Measurements from ENCODE around the gene ZNF652. TPM values are rescaled to one million over a fixed set of nuclear protein-coding genes. Genes with fewer than 3 reads are reported as not detected.

The ZNF652 gene
- polyA plus RNA-seq, 1 donor from 2014 or later: 26.7 TPM

DNA sequence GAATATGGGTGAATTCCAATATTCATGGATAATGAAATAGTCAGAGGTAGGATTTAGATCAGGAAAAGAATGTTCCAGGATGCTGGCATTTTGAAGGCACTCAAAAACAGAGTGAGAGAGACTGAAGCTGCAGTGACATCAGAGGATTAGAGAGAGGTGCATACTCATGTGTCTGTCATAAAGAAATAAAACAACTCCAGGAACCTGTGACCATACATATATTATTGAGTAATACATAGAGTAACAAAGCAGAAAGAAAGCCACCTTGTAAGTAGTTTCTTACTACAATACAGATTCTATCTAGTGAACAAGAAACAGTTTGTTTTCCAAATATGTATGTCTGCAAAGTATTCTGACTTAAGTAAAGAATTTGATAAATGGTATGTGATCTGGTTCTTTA, 69.1 kb downstream of the ZNF652 start:
- no peak overlapping the region for H3K4me3 ChIP-seq (ENCODE audit: low read length)

GRCh38 chr17:49291929-49292328, 70.1 kb downstream of the ZNF652 start:
- no peak overlapping the region for H3K4me3 ChIP-seq (ENCODE audit: low read length)
- H3K9ac ChIP-seq (ENCODE audit: low read length): no peak overlapping the region
- H3K27me3 ChIP-seq (ENCODE audit: insufficient read depth, low read depth, low read length): no peaks in the 10 kb centered on the region
- H3K36me3 ChIP-seq (ENCODE audit: insufficient read depth, low read length): no peaks in the 10 kb centered on the region
- no peaks in the 10 kb centered on the region for H4K20me1 ChIP-seq (ENCODE audit: insufficient read depth)
- H3K9me2 ChIP-seq (ENCODE audit: insufficient read depth, low read length): no peaks in the 10 kb centered on the region
- H2AFZ ChIP-seq (ENCODE audit: low read depth, low read length): no peak overlapping the region
- no peaks in the 10 kb centered on the region for H3F3A ChIP-seq (ENCODE audit: insufficient read depth, low read length, poor library complexity, severe bottlenecking)
- H3K27ac ChIP-seq (ENCODE audit: low read length): no peak overlapping the region
- no peaks in the 10 kb centered on the region for H3K79me2 ChIP-seq (replicated peaks; ENCODE audit: insufficient read depth, low read length)
- H3K4me2 ChIP-seq (ENCODE audit: low read length): no peak overlapping the region
- no peaks in the 10 kb centered on the region for H3K9me3 ChIP-seq (ENCODE audit: low read length)
- TF ChIP-seq MXI1 (conservative IDR thresholded peaks at IDR 0.05; ENCODE audit: poor library complexity, severe bottlenecking): no peak

More for the DNA sequence above, 69.1 kb downstream of the ZNF652 start:
- Histone ChIP-seq H3K9me2 (ENCODE audit: insufficient read depth, low read length) (no peaks in the 10 kb centered on the region), H3K9me3 (ENCODE audit: low read length) (no peaks in the 10 kb centered on the region), H2AFZ (ENCODE audit: low read depth, low read length) (no peak overlapping the region), H3K9ac (ENCODE audit: low read length) (no peak overlapping the region), H3K27me3 (ENCODE audit: insufficient read depth, low read depth, low read length) (no peaks in the 10 kb centered on the region), H3K4me2 (ENCODE audit: low read length) (no peak overlapping the region), H3K79me2 (replicated peaks; ENCODE audit: insufficient read depth, low read length) (no peaks in the 10 kb centered on the region), H4K20me1 (ENCODE audit: insufficient read depth) (no peaks in the 10 kb centered on the region), H3K27ac (ENCODE audit: low read length) (no peak overlapping the region), H3K36me3 (ENCODE audit: insufficient read depth, low read length) (no peaks in the 10 kb centered on the region), H3F3A (ENCODE audit: insufficient read depth, low read length, poor library complexity, severe bottlenecking) (no peaks in the 10 kb centered on the region)
- TF ChIP-seq POLR2AphosphoS5 (IDR thresholded peaks at IDR 0.05): no peak
- no peak for TF ChIP-seq EZH2 (IDR thresholded peaks at IDR 0.05; ENCODE audit: borderline replicate concordance, insufficient read depth, low read length, poor library complexity, severe bottlenecking)
- no peak for TF ChIP-seq SMC3 (conservative IDR thresholded peaks at IDR 0.05; ENCODE audit: poor library complexity)
- no peak for TF ChIP-seq EP300 (conservative IDR thresholded peaks at IDR 0.05; ENCODE audit: poor library complexity, severe bottlenecking)
- no peak for TF ChIP-seq RAD21 (conservative IDR thresholded peaks at IDR 0.05)
- TF ChIP-seq, protein P1, sequence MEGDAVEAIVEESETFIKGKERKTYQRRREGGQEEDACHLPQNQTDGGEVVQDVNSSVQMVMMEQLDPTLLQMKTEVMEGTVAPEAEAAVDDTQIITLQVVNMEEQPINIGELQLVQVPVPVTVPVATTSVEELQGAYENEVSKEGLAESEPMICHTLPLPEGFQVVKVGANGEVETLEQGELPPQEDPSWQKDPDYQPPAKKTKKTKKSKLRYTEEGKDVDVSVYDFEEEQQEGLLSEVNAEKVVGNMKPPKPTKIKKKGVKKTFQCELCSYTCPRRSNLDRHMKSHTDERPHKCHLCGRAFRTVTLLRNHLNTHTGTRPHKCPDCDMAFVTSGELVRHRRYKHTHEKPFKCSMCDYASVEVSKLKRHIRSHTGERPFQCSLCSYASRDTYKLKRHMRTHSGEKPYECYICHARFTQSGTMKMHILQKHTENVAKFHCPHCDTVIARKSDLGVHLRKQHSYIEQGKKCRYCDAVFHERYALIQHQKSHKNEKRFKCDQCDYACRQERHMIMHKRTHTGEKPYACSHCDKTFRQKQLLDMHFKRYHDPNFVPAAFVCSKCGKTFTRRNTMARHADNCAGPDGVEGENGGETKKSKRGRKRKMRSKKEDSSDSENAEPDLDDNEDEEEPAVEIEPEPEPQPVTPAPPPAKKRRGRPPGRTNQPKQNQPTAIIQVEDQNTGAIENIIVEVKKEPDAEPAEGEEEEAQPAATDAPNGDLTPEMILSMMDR (IDR thresholded peaks at IDR 0.05; ENCODE audit: poor library complexity, severe bottlenecking): no peak
- TF ChIP-seq TAF1 (IDR thresholded peaks at IDR 0.05; ENCODE audit: low read depth): no peak
- no peak for TF ChIP-seq MXI1 (conservative IDR thresholded peaks at IDR 0.05; ENCODE audit: poor library complexity, severe bottlenecking)
- no peak for TF ChIP-seq REST (IDR thresholded peaks at IDR 0.05; ENCODE audit: borderline replicate concordance)

All from neural cell (in vitro differentiated cells).